Hippocampal formation (tissue), 2 donors: ENCODE data around the gene ZNF587.
"Not testable (repeated sequence)": the region's sequence is repeated elsewhere in the genome, so short reads cannot be mapped to it uniquely, and the experiment has no call there.

ENCODE experiments used
- DNase-seq, 2 donors: peaks; one replicate each; lab custom pipeline; 2025; lab: John Stamatoyannopoulos, UW

ZNF587 gene

DNA sequence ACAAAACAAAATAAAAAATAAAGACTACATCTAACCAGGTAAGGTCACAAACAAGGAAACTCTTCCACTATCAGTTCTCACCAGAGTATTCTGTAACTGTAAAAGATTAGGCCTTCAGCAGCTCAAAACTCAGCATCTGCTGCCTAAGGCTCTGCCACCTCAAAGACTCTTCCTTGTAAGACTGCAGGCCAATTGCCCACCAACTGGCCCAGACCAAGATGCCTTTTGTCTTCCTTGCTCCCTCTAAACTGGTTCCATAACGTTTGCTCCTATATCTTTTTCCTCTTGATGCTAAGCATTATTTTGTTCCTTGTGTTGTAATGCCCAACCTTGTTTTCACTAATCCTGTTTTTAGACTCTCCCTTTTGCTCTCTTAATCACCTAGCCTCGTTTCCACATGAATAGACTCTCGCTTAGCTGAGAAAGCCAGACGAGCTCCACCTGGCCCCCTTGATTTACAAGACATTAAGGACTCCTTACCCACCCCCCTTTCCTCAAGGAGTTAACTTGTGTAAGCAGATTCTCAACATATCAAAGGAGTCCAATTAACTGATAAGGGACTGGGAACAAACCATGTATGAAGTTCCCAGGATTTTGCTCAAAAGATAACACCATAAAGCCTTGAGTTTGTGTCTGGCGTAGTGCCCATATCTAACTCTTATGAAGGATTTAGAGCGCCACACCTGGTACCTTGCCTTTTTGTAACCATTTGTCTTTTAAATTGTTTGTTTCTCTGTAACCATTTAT is 37.7 kb downstream of the ZNF587 start:
- DNase-seq, result no peak

DNA sequence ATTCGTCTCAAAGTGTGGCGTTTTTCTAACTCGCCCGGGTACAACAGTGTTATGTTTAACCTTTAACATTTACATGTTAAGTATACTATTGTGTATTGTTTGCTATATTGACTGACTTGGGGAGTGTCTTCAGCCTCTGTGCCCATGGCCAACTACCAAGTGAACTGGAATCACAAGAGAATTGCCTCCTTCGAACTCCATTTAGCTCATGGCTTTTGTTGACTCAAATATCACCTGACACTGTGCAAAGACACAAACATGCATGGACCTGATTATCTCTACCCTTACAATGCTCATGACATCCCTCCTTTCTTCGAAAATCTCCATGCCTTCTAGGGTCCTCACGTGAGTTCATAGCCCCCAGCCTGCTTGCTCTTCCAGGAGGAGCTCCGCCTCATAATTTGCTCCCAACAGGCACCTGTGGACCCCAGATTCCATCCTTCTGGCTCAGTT is 38.5 kb downstream of the ZNF587 start:
- no peak for DNase-seq

- peak; percentile 57 to 76 for DNase-seq
Observed at GRCh38 chr19:57888560-57889231, 39.0 kb downstream of the ZNF587 start, which contains the start of gene ZNF814. TSS of gene ZNF814 (minus strand) at chr19:57889037. CDS start at chr19:57888802, 235 bp downstream.

GRCh38 chr19:57890706-57891105 is 41.0 kb downstream of the ZNF587 start:
- not testable (repeated sequence) for DNase-seq

DNA sequence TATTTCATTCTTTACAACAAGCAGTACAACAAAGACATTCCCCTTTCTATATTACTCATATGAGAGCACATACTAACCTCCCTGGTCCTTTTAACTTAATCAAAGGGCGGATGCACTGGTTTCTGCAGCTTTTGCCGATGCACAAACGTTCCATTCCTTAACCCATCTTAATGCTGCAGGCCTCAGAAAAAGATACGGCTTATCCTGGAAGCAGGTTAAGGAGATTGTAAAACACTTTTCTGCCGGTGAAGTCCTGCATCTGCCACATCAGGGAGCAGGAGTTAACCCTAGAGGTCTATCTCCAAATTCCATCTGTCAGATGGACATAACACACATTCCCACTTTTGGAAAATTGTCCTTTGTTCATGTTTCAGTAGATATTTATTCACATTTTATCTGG is 50.7 kb downstream of the ZNF587 start:
- DNase-seq, result no peak

DNA sequence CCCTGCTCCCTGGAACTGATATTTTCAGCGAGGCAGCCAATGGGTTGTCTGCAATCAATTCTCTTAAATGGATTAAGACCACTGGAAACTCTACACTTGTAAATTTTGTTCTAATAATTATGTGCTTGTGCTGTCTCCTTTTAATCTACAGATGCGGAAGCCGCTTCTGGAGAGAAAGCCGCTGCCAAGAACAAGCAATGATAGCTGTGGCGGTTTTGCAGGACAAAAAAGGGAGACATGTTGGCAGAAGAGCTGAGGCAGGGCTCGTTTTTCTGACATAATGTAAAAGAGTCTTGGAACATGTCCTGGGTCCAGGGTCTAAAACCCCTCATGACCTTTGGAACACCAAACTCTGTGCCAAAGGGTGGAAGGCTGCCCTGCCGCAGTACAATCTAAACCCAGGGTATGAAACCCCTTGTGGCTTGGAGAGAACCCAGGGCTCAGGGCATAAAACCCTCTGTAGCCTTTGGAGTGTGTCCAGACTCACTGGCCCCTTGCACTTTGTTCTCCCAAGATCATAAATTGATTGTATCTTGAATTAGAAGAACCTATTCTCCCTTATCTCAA is 54.0 kb downstream of the ZNF587 start:
- DNase-seq, result no peak

DNA sequence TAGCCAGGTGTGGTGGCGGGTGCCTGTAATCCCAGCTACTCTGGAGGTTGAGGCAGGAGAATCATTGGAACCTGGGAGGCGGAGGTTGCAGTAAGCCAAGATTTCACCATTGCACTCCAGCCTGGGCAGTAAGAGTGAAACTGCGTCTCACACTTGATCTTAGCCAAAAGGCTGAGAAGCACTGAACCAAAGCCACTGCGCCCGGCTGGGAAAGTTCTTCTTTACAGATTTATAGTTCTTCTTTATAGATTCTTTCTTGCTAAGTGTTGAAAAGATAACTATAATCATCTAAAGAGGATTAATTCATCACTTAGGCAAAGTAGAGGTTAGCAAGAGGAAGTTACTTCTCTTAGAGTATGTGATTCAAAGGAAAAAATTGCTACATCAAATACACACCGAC is 55.6 kb downstream of the ZNF587 start:
- no peak for DNase-seq

- no peak for DNase-seq
Observed at GRCh38 chr19:57907394-57907793, 57.7 kb downstream of the ZNF587 start.

GRCh38 chr19:57914531-57914930 is 64.9 kb downstream of the ZNF587 start:
- DNase-seq, result no peak
